Thyroid gland (tissue), 4 donors: ENCODE measurements around the gene TSPAN11.

ENCODE experiments used
- POLR2A ChIP-seq, 2 donors: fragments of 450-650 bp; IDR thresholded peaks; one replicate each; pipeline ENCODE4 v1.6.1; 2017; ENCODE audit warnings: antibody characterized with exemption in 2 of 2, mild to moderate bottlenecking in 2 of 2, moderate library complexity in 1 of 2
- TF ChIP-seq, protein P1 (sequence below), 6 experiments: fragments of 200-600 bp in 3 of 6; fragments of 450-650 bp in 3 of 6; sonication (generic) in 3 of 6; IDR thresholded peaks; one replicate each; pipeline ENCODE4 v1.5.1; 2016 to 2019; ENCODE audit warnings: antibody characterized with exemption in 6 of 6, mild to moderate bottlenecking in 2 of 6, inconsistent platforms in 1 of 6, moderate library complexity in 1 of 6

DNA sequence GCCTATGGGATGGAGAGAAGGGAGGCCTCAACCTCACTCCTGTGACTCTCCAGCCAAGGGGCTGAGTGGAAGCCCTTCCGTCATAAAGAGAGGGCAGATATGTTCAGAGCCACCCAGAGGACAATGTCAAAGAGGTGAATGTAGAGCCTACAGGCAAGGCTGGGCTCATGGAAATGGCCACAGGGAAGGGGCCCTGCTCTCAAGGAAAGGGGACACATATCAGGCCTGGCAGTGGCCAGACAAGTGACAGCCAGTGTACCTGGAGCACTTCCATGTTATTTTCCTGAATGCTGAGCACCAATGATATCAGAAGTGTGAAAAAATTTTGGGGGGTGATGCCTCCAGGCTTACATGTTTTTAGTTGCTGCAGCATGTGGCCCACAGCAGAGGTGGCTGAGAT is 110.5 kb downstream of the TSPAN11 start:
- no peak for TF ChIP-seq POLR2A (IDR thresholded peaks at IDR 0.05)
- TF ChIP-seq, protein P1, sequence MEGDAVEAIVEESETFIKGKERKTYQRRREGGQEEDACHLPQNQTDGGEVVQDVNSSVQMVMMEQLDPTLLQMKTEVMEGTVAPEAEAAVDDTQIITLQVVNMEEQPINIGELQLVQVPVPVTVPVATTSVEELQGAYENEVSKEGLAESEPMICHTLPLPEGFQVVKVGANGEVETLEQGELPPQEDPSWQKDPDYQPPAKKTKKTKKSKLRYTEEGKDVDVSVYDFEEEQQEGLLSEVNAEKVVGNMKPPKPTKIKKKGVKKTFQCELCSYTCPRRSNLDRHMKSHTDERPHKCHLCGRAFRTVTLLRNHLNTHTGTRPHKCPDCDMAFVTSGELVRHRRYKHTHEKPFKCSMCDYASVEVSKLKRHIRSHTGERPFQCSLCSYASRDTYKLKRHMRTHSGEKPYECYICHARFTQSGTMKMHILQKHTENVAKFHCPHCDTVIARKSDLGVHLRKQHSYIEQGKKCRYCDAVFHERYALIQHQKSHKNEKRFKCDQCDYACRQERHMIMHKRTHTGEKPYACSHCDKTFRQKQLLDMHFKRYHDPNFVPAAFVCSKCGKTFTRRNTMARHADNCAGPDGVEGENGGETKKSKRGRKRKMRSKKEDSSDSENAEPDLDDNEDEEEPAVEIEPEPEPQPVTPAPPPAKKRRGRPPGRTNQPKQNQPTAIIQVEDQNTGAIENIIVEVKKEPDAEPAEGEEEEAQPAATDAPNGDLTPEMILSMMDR (IDR thresholded peaks at IDR 0.05) = no peak
